Prostate gland (tissue), 2 donors: ENCODE data around the gene TRIO. TPM values are rescaled to one million over a fixed set of nuclear protein-coding genes. Genes with fewer than 3 reads are reported as not detected.

Experiments used
- DNase-seq: peaks from one replicate; pipeline ENCODE4 v3.0.0-alpha.2; 2019; ENCODE audit warnings: low spot score
- H3K27ac ChIP-seq, 2 donors: fragments of 200-600 bp; sonication (generic); 2 replicates each; pipeline ENCODE4 v1.5.1; 2017 to 2019
- H3K27me3 ChIP-seq: fragments of 200-600 bp; sonication (generic); replicated peaks from 2 replicates; pipeline ENCODE4 v1.5.1; 2019; ENCODE audit not compliant: insufficient read depth
- H3K36me3 ChIP-seq, 2 donors: fragments of 200-600 bp; sonication (generic); 1 replicate in 1 of 2; 2 replicates in 1 of 2; pipeline versions ENCODE4 v1.5.1 to v1.8.1; 2017 to 2019
- H3K4me1 ChIP-seq: fragments of 200-600 bp; sonication (generic); replicated peaks from 2 replicates; pipeline ENCODE4 v1.5.1; 2019
- H3K4me3 ChIP-seq, 2 donors: fragments of 200-600 bp; sonication (generic); 2 replicates each; pipeline ENCODE4 v1.5.1; 2017 to 2019
- H3K9me3 ChIP-seq: fragments of 200-600 bp; sonication (generic); 2 replicates; pipeline ENCODE4 v1.5.1; 2017
- CTCF ChIP-seq, 4 experiments: fragments of 200-600 bp in 2 of 4; fragments of 450-650 bp in 2 of 4; sonication (generic) in 2 of 4; IDR thresholded peaks; 1 replicate in 3 of 4; 2 replicates in 1 of 4; pipeline ENCODE4 v1.5.1; 2016 to 2019; ENCODE audit warnings: antibody characterized with exemption in 4 of 4, mild to moderate bottlenecking in 2 of 4, moderate library complexity in 2 of 4
- POLR2A ChIP-seq: fragments of 450-650 bp; IDR thresholded peaks from one replicate; pipeline ENCODE4 v1.6.1; 2016; ENCODE audit warnings: antibody characterized with exemption, mild to moderate bottlenecking
- POLR2AphosphoS5 ChIP-seq: sonication (generic); formaldehyde crosslinking; IDR thresholded peaks from one replicate; pipeline ENCODE4 v1.6.1; 2017; ENCODE audit warnings: antibody characterized with exemption
- WGBS: methylation state at CpG from one replicate; pipeline ENCODE4 v1.1.5; 2018; 5-methylcytosine and 5-hydroxymethylcytosine counted together
- intact Hi-C: fragments of 100-400 bp; cut with DNase I; formaldehyde crosslinking; loops from one replicate; pipeline ENCODE4 v1.14.2; 2022
- total RNA-seq, 2 donors: library from RNA; depleted of rRNA; stranded (reverse); fragments of >200 nt; gene quantifications; one replicate each; pipeline ENCODE4 v1.1.0, GENCODE V29; 2016

The TRIO gene
- total RNA-seq, 2 donors from 2014 or later = 90.3 to 197 TPM

DNA sequence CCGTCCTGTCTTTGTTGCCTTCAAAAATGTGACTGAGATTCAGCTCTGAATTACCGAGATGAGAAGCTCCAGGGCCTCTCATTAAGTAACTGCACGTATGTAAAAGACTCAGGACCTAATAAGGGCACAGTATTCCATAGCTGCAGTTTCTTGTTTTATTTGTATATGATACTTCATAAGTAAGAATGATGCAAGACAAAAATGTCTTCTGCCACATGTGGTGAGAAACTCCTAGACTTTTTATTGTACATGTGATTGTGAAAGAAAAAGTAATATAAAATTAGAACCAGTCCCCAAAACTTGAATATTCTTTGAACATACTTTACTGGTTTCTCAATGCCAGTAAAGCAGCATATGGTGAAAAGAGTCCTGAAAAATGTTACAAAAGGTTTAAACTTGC lies 328.4 kb downstream of the TRIO start:
- WGBS = 91% methylated on average over 3 of the region's 3 CpGs
- TF ChIP-seq POLR2AphosphoS5 (no peak), POLR2A (no peak), CTCF (IDR thresholded peaks at IDR 0.05) (no peak)
- no peaks in the 10 kb centered on the region for H3K36me3 ChIP-seq

GRCh38 chr5:14472986-14473567 lies 329.9 kb downstream of the TRIO start:
- Histone ChIP-seq H3K9me3 (no peaks in the 10 kb centered on the region), H3K27me3 (no peaks in the 10 kb centered on the region), H3K4me1 (no peaks in the 10 kb centered on the region), H3K27ac (no peak overlapping the region), H3K4me3 (no peak overlapping the region), H3K36me3 (no peaks in the 10 kb centered on the region)
- intact Hi-C loops = no loop called here
- no peak for DNase-seq
- WGBS = 56% methylated on average over 3 of the region's 3 CpGs
- TF ChIP-seq CTCF (IDR thresholded peaks at IDR 0.05) (no peak), POLR2AphosphoS5 (no peak), POLR2A (no peak)

More for the DNA sequence above, 328.4 kb downstream of the TRIO start:
- no peaks in the 10 kb centered on the region for H3K27me3 ChIP-seq
- H3K4me1 ChIP-seq = no peaks in the 10 kb centered on the region
- no peak for DNase-seq
- H3K9me3 ChIP-seq = no peaks in the 10 kb centered on the region
- intact Hi-C loops = no loop called here
- H3K27ac ChIP-seq = no peak overlapping the region
- H3K4me3 ChIP-seq = no peak overlapping the region

DNA sequence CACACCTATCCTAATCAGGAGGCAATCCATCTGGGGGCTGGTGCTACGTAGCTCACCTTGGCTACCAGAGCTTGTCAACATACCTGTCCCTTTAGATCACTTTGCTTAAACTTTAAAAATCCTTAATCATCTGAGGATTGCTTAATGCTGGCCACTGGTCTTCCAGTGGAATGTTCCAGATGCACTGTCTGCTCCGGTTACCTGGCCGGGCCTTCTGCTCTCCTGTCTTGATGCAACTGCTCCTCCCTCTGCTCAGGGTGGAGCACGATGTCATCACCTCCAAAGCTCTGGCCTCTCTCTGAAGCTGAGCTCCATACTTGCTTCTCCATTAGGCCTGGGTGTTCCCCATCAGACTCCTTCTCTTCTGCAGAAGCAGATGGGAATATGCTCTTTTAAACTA lies 331.9 kb downstream of the TRIO start:
- Histone ChIP-seq H3K36me3 (no peaks in the 10 kb centered on the region), H3K27ac (no peak overlapping the region), H3K27me3 (no peaks in the 10 kb centered on the region), H3K9me3 (no peaks in the 10 kb centered on the region), H3K4me1 (no peaks in the 10 kb centered on the region), H3K4me3 (no peak overlapping the region)
- TF ChIP-seq CTCF (IDR thresholded peaks at IDR 0.05) (no peak), POLR2AphosphoS5 (no peak), POLR2A (no peak)
- DNase-seq = no peak
- intact Hi-C loops = no loop called here
- WGBS = 97% methylated on average over 4 of the region's 4 CpGs

DNA sequence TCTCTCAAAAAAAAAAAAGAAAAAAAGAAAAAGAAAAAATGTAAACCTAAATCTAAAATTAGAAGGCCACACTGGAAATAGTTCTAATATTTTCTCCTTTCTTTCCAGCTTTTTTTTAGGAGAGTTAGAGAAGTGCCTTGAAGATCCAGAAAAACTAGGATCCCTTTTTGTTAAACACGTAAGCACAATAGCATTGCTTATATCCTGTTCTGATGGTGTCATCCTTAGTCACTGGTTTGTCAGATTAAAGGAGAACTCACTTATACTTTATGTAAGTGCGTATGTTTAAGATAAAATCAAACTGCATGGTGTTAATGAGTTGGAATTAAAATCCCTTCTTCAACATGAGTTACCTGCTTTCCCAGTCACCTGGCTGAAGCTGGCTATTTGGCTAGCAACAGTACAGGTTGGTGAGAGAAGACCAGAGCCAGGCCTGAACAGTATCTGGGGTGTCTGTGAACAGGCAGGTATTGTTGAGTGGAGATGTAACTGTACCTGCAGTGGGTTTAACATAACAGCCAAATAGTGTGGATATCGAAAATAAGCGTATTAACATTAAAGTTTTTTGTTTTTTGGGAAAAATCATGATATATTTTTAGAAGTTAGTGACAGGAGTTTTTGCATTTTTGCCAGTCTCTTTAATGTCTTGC lies 333.8 kb downstream of the TRIO start:
- TF ChIP-seq POLR2AphosphoS5 = no peak
- no peak for TF ChIP-seq POLR2A
- no peak for TF ChIP-seq CTCF (IDR thresholded peaks at IDR 0.05)
- H3K36me3 ChIP-seq = no peaks in the 10 kb centered on the region
- H3K4me3 ChIP-seq = no peak overlapping the region
- H3K9me3 ChIP-seq = no peaks in the 10 kb centered on the region
- DNase-seq = no peak
- H3K4me1 ChIP-seq = no peaks in the 10 kb centered on the region
- 92% methylated on average over 4 of the region's 4 CpGs for WGBS
- intact Hi-C loops = no loop called here
- H3K27me3 ChIP-seq = no peaks in the 10 kb centered on the region
- H3K27ac ChIP-seq = no peak overlapping the region

DNA sequence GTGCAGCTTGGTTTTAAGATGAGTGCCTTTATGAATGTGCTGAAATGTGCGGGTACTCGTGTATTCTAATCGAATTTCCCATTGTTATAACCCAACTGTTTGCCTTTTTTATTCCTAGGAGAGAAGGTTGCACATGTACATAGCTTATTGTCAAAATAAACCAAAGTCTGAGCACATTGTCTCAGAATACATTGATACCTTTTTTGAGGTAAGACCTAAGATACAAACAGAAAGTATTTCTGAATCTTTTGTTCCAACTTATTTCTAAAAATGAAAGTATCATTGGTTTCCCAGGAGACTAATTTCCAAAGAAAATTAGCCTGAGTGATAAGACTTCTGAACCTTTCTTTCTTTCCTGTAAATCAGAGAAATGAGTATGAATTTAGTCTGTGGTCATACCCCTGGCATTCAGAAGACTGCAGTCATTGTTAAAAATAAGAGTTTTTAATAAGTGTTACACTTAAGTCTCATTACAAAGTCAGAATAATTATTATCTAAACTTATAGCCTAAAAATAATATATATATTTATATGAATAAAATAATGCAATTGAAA lies 336.1 kb downstream of the TRIO start:
- no peaks in the 10 kb centered on the region for H3K4me1 ChIP-seq
- no peak overlapping the region for H3K27ac ChIP-seq
- TF ChIP-seq POLR2A = no peak
- no peak for TF ChIP-seq POLR2AphosphoS5
- no peak for TF ChIP-seq CTCF (IDR thresholded peaks at IDR 0.05)
- intact Hi-C loops = no loop called here
- 91% methylated on average over 3 of the region's 3 CpGs for WGBS
- no peak for DNase-seq
- H3K9me3 ChIP-seq = no peaks in the 10 kb centered on the region
- peaks cover 0 to 9% of the 10 kb centered on the region in 2 donors for H3K36me3 ChIP-seq
- no peaks in the 10 kb centered on the region for H3K27me3 ChIP-seq
- H3K4me3 ChIP-seq = no peak overlapping the region
